Hepatic stellate cell (primary cell): ENCODE data around the gene NEUROD6.

Source experiments
- DNase-seq: peaks from one replicate; pipeline ENCODE4 v3.0.0; 2011; ENCODE audit warnings: low spot score

Gene NEUROD6

DNA sequence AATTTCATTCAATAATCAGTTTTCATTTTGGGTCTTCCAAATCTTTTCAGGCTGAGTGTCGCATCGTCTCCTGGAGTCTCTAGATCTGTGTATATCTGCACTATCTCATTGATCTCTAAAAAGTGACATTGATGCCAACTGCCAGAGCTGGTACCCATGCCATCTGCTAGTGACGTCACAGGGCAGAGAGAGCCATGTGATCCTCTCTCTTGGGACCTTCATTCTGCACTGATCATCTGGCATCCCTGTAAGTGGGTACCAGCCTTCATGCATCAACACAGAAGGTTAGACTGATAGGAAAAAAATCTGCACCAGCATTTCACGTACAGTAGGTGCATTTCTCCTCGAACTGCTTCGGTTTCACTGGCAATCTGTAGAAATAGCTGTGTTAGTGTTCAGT lies at the start of gene NEUROD6:
Gene NEUROD6, minus strand, starts transcription at position 124 of the 400 bp plus-strand sequence. CDS start 1,458 bp downstream, outside the sequence.
- DNase-seq = no peak

DNA sequence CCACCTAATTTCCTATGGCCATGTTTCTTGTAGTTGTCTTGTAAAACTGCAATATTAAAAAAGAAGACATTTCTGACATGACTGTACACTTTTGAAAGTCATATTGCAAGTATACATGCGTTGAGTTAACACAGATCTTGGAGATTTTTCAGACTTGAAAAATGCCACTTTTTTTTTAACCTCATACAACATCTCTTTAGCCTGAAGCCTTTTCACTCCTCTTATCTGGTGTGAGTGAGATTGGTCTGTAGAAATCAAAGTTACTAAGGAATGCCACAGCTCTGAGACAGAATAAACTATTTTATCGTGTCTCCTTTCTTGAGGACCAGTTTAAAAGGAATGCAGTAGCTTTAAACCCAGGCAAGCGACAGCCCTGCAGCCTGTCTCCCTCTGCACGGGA lies 43.9 kb upstream of the NEUROD6 start:
- no peak for DNase-seq

- no peak for DNase-seq
These were observed 42.2 kb upstream of the NEUROD6 start for GRCh38 chr7:31382722-31383121.

DNA sequence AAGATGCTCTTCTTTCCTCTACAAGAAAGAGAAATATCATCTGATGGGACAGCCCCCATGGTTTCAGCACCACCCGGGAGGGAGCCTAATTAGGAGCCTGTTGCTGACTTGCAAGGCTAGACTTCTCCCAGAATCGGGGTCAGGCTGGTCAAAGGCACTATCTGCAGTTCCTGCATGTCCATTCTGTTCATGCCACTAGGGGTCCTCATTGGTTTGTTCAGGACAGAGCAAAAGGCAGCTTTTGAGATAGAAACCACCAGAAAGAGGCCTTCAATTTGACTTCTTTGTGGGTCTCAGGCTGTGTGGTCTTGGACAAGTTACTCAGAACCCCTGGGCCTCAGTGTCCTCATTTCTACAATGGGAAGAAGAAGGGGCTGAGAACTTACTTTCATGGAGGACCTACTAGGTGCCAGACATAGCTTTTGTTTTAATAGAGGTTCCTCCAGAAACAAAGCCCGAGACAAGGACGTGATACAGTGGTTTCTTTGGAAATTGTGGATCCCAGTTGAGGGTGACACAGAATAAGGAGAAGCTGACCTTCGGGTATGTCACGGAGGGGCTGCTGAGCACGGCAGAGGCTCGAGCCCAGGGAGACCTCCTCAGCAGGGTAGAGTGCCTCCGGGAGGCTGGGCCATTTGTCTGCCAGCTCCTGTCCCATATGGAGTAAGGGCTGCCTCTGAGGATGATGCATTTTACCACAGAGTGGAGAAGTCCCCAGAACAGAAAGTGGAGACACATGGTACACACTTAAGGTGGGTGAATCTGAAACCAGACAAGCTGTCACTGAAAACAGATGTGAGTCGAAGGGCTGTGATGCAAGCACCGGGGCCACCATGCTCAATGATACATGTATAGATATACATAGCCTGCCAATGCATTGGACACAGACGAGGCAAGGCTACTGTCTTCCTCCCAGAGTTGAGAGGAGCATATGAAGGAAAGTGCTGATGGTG lies 33.1 kb upstream of the NEUROD6 start:
- DNase-seq = peak; percentile 37

DNA sequence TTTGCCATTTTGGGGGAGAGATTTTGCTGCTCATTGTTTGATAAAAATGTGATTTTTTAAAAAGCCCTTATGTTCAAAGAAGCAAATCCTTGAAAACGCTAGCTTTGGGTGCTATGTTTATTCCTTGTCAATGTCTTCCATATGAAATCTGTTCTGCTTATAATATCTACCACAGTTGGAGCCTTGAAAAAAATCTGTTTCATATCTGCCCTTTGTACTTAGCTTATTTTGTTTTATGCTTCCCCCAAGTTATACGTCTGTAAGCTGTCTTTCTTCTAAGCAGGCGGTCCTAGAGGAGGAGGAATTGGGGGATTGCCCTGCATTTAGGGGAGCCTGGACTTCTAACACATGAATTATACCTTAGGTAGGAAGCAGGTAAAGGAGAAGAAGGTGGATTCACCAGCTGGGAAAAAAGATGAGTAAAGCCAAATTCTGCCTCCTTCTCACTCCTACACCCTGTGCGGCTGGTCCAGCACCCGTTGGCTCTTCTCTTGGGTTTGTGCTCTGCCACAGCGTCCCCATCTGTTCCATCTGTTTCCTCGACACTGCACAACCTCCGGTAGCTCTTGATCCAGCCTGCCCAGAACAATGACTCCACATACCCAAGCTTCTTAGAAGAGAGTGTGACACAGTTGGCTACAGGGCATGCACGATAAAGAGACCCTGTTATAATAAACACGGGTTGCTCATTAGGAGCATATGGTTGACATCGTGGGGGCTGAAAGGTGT lies 31.9 kb upstream of the NEUROD6 start:
- DNase-seq = no peak

- DNase-seq = no peak
These were observed 31.1 kb upstream of the NEUROD6 start for GRCh38 chr7:31371621-31372020.

DNA sequence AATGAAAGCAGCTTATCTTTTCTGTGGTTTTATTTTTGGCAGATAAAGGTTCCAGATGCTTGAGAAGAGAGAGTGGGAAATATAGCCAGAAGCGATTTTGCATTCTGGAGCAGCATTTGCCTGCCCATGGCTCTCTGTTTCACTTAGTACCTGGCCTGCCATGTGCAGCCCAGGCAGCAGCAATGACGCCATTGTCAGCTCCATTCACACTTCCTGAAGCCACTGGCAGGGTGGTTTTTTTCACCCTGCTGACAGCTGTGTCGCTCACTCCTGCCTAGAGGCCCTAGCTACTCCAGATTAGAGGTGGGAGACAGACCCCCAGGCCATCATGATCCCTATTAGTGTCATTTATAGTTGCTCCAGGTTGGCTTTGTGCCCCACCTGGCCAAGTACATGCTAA lies 30.1 kb upstream of the NEUROD6 start:
- DNase-seq = no peak

DNA sequence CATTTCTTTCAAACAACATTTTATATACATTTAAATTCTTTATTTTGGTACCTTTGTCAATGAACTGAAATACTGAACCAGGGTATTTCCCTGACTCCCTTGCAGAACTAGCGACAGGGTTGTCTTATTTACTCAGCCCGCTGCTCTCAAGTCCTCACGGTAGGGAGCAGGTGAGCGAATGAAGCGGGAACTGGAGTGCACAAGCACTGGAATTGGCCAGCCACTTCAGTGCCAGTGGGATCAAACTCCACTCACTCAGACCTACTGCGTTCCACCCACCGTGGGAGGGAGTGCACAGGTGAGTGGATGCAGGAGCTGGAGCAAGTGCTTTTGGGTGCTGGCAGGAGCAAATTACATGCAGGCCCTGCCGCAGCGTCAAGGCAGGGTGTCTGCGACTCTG lies 28.1 kb upstream of the NEUROD6 start:
- no peak for DNase-seq

GRCh38 chr7:31363496-31363895 lies 23.0 kb upstream of the NEUROD6 start:
- DNase-seq = no peak

DNA sequence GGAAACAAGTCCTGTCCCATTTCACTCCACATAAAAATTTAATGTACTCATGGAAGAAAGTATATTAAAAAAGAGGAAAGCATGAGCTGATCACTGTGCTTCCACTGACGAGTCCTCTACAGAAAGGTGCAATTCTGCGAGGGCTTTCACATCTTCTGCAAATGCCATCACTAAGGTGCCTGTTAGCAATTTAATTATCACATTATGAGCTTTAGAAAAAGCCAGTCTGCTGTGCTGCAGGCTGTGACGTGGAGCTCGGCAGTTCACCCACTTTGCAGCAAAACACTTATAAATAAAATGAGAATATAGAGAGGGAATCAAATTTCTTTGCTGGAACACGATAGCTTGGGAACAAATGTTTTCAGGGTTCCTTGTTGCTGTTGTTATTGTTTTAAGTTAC lies 22.5 kb upstream of the NEUROD6 start:
- DNase-seq = no peak

DNA sequence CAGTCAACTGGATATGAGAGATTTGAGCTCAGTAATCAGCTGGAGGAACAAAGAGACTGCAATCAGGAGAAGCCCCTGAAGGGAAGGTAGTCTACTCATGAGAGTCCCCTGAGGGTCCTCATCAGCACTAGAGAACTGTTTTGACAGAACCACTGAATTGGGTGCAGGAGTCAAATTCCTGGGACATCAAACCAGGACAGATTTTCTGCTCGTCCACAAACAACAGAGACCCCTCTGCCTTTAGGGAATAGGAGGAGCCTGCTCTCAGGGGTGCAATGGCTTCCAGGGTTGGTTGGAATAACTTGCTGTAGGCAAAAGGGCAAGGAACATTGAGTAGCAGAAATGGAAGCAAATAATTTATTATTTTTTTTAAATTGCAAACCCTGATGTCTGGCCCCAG lies 21.9 kb upstream of the NEUROD6 start:
- no peak for DNase-seq

GRCh38 chr7:31358467-31358866 lies 17.9 kb upstream of the NEUROD6 start:
- DNase-seq = no peak

DNA sequence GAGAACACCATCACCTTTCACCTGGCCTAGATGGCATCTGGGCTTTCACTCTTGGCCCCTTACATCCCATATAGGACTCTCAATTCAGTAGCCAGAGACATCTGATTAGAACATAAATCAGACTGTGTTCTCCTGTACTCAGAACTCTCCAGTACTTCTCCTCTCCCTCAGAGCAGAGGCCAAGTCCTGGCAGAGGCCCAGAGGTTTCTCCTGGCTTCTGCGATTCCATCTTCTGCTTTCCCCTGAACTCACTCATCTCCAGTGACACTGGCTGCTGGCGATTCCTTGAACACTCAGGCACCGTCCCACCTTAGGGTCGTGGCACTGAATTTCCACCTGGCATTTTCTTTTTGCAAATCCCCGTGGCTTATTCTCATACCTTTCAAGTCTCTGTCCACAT lies 4.9 kb upstream of the NEUROD6 start:
- DNase-seq = no peak

DNA sequence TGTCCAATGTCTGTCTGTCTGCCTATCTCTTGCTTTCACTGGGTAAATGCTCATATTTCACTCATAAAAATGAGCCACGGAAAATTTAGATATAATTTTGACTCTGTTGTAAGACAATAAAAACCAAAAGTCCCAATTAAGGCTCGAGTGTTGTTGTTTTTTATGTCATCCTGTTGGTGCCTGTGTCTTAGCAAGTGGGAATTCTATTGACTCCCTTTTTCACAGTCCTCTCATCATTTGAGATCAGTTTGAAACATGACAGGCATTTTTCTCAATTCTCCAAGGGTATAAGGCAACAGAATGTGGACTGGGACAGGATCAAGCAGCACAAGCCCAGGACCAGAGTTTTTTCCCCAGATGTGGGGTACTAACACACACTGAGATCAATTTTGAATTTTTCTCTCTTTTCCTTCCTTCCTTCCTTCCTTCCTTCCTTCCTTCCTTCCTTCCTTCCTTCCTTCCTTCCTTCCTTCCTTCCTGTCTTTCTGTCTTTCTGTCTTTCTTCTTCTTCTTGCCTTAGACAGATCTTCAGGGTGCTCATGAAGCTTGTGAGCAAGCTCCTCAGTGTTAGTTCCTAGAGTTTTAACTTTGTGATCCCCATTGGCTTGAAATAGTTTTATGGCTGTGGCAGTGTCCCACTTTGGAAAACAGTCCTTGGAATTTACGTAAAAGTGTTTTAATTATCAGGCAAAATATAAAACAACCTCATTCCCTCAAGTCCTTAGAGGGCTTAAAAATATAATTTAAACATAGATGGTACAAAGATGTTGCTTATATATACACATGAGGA lies 3.2 kb upstream of the NEUROD6 start:
- DNase-seq = no peak

- no peak for DNase-seq
These were observed 615 bp upstream of the NEUROD6 start for GRCh38 chr7:31341141-31341540.

- DNase-seq = no peak
These were observed 475 bp downstream of the NEUROD6 start for GRCh38 chr7:31340051-31340450.

GRCh38 chr7:31338706-31339105 lies 1.8 kb downstream of the NEUROD6 start:
- DNase-seq = no peak

GRCh38 chr7:31337002-31337565 lies 3.4 kb downstream of the NEUROD6 start:
- no peak for DNase-seq

DNA sequence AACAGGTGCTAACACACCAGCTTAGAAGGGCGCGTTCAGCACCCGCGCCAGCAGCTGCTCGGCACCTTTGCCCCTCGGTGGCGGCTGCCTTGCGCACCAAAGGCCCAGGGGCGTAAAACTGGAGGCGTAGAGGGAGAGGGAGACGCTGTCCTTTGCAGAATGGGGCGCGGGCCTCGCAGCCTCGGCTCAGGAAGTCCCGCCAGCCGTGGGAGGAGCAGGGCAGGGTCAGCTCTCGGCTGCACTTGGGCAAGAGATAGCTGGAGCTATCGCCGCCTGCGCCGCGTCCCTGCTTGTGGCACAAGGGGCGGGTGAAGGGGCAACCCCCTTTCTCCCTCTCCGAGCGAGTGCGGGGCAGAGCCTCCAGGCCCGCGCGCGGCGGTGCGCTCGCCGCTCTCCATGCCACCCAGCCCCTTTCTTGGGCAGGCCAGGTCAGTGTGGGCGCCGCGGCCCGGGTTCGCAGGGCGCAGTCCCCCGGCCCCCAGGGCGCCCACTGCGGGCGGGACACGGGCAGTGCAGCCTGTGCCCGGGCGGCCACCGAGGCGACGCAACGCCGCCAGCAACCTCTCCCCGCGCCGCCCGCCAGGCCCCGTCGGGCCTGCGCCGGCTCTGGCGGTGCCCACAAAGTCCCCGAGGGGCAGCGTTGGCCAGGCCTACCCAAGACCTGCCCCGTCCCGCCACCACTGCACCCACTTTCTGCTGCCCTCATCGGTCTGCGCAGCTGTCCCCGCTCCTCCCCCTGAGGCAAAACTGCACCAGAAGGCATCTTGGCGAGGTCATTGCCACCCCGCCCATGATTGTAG lies 4.1 kb downstream of the NEUROD6 start:
- DNase-seq = no peak

GRCh38 chr7:31335884-31336201 lies 4.7 kb downstream of the NEUROD6 start:
- no peak for DNase-seq

DNA sequence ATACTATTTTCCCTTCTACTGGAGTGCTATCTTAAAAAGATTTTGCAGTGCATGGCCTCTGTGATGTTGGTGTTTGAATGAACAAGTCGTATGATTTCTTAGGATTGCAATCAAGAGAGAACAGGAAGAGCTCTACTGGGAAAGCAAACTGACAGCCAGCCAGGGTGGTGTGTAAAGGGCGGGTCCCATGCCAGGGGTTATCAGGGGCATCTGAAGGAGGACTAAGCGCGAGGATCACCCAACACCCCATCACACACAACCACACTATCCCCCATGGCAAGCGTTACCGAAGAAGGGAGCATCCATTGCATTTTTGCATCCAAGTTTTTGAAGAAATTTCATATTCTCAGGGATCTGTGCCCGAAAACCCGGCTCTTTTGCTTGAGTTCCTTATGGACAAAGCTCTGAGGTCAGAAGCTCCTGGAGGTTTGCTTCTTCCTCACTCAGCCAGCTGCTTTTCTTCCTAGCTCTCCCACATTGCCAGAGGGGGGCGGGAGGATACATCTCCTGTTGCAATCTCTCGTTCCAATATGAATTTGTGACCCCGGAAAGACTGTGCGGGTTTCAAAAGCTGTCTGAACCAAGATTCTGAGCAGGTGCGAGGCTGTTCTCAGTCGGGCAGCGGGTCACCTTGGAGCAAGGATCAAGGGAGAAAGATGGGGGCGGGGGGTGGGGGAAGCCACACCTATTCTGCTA lies 5.2 kb downstream of the NEUROD6 start:
- DNase-seq = no peak
